Bronchial epithelial cell (primary cell): ENCODE data around the gene ELMO1. TPM values are rescaled to one million over a fixed set of nuclear protein-coding genes. Genes with fewer than 3 reads are reported as not detected.
A peak's percentile ranks its signal among the peaks of the same experiment; 100 is the strongest.

Source experiments
- DNase-seq: peaks from one replicate; pipeline ENCODE4 v3.0.0-alpha.2; 2010; ENCODE audit warnings: low read depth
- FAIRE-seq: peaks from 2 replicates; lab custom pipeline; 2011; peaks lifted over from hg19 to GRCh38; lab: Jason Lieb, UNC
- H3K27me3 ChIP-seq: 2 replicates; pipeline ENCODE4 v1.5.1; 2011; ENCODE audit warnings: low read length; ENCODE audit not compliant: control insufficient read depth, insufficient read depth
- H3K36me3 ChIP-seq: 2 replicates; pipeline ENCODE4 v1.5.1; 2011; ENCODE audit warnings: low read length; ENCODE audit not compliant: control insufficient read depth, insufficient read depth
- H3K4me3 ChIP-seq: 2 replicates; pipeline ENCODE4 v1.5.1; 2011; ENCODE audit warnings: mild to moderate bottlenecking, low read depth, low read length, control low read depth
- CTCF ChIP-seq: IDR thresholded peaks from 2 replicates; pipeline ENCODE4 v1.5.1; 2011; ENCODE audit warnings: mild to moderate bottlenecking, moderate library complexity, low read length, control low read depth, inconsistent platforms; ENCODE audit not compliant: insufficient read depth, severe bottlenecking
- total RNA-seq: library from RNA; depleted of rRNA; stranded (reverse); fragments of >200 nt; gene quantifications from 2 replicates; pipeline ENCODE4 v1.2.1, GENCODE V29; 2014

Gene ELMO1
- total RNA-seq, 1 donor from 2014 or later: under 0.01 TPM

DNA sequence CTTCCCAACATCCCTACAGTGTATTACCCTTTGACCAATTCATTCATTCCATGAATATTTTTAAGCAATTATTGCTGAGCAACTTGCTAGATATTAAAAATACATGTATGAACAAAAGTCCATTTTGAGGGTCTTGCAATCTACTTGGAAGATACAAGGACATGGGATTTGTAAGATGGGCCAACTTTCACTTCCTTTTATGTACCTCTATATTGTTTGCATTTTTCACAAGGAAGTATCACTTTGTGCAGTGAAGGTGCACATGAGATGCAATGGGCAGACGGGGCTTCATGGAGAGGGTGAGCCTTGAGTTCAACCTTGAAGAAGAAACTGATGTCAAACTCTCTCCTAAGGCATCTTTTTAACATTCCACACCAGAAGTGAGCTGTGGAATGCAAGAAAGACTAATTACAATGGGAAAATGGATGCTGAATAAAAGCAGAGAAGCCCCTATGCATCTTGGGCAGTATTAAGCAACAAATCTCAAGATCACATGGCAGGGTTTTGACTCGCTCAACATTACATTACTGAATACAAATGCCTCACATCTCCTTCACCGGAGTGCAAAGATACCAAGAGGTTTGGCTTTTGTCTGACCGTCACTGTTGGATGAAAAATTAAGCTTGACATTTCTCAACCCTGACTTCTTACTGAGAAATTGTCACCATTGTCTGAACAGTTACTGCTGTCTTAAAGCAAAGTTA lies 341.5 kb downstream of the ELMO1 start:
- FAIRE-seq (no peak), DNase-seq (no peak)
- no peaks in the 10 kb centered on the region for H3K27me3 ChIP-seq
- H3K36me3 ChIP-seq: no peaks in the 10 kb centered on the region
- H3K4me3 ChIP-seq: no peak overlapping the region
- TF ChIP-seq CTCF: no peak

DNA sequence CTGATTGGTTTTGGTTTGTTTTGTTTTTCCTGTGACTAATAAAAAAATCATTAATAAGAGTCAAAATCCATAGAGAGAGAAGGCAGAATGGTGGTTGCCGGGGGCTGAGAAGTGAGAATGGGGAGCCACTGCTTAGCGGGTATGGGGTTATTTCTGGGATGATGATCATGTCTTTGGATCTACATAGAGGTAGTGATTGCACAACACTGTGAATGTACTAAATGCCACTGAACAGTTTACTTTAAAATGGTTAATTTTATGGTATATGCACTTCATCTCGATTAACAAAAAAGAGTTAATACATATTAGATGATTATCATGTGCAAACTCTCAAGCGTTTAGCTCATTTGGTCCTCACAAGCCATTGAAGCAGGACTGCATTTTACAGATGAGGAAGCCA lies 342.9 kb downstream of the ELMO1 start:
- no peak for TF ChIP-seq CTCF
- DNase-seq (no peak), FAIRE-seq (no peak)
- Histone ChIP-seq H3K4me3 (no peak overlapping the region), H3K27me3 (no peaks in the 10 kb centered on the region), H3K36me3 (no peaks in the 10 kb centered on the region)

DNA sequence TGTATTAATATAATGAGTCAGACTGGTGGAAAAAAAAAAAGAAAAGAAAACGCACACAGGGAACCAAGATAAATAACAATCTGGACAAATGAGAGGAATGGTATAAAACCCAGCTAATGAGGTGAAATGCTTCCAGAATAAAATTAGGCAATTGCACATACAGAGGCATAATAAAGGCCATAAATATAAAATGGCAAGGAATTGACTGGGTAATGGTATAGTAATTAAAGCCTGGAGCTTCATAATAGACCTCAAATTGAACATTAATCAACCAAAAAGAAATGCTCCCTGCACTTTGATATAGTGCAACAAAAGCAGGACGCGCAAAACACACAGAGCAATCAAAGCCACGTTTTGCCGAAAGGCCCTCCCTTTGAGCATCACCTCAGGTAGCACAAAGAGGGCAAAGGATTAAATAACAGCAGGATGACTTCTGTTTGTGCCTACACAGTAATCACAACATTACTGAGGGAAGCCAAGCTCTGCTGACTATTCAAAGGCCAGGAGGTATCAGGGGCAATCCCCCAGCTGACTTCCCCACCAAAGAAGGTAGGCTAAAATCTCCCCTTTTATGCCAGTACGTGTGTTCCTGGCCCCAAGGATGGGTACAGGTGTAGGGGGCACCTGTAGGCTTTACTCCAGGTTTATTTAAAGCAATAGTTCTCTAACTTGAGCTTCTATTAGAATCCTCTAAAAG lies 343.7 kb downstream of the ELMO1 start:
- TF ChIP-seq CTCF: no peak
- FAIRE-seq: no peak

GRCh38 chr7:37102518-37103137 lies 346.0 kb downstream of the ELMO1 start:
- TF ChIP-seq CTCF: no peak
- Histone ChIP-seq H3K4me3 (no peak overlapping the region), H3K27me3 (no peaks in the 10 kb centered on the region), H3K36me3 (no peaks in the 10 kb centered on the region)
- DNase-seq: no peak
- FAIRE-seq: no peak

More for the DNA sequence above, 343.7 kb downstream of the ELMO1 start:
- DNase-seq: no peak
- no peaks in the 10 kb centered on the region for H3K36me3 ChIP-seq
- H3K4me3 ChIP-seq: no peak overlapping the region
- no peaks in the 10 kb centered on the region for H3K27me3 ChIP-seq

- Histone ChIP-seq H3K27me3 (no peaks in the 10 kb centered on the region), H3K4me3 (no peak overlapping the region), H3K36me3 (no peaks in the 10 kb centered on the region)
- no peak for DNase-seq
- peak; percentile 62 for FAIRE-seq
- TF ChIP-seq CTCF: no peak
These were observed 347.8 kb downstream of the ELMO1 start for GRCh38 chr7:37100735-37101331.
